KMS-11 (cell line): ENCODE results near the gene VWA3A.

Experiments used
- H2AFZ ChIP-seq: fragments of 200-600 bp; sonication (generic); 2 replicates; pipeline ENCODE4 v1.6.1; 2016; ENCODE audit warnings: antibody characterized with exemption, mixed run types, low read depth
- H3K27ac ChIP-seq: fragments of 200-600 bp; sonication (generic); 2 replicates; pipeline ENCODE4 v1.6.1; 2016; ENCODE audit warnings: mild to moderate bottlenecking, mixed run types
- H3K27me3 ChIP-seq: fragments of 200-600 bp; sonication (generic); 2 replicates; pipeline ENCODE4 v1.6.1; 2017; ENCODE audit warnings: mild to moderate bottlenecking, low read depth, mixed run types, moderate library complexity; ENCODE audit not compliant: insufficient read depth
- H3K36me3 ChIP-seq: fragments of 200-600 bp; sonication (generic); 2 replicates; pipeline ENCODE4 v1.6.1; 2017; ENCODE audit warnings: mild to moderate bottlenecking, mixed run types; ENCODE audit not compliant: insufficient read depth
- H3K4me1 ChIP-seq: fragments of 200-600 bp; sonication (generic); 2 replicates; pipeline ENCODE4 v1.6.1; 2016; ENCODE audit warnings: mild to moderate bottlenecking, low read depth, mixed run types; ENCODE audit not compliant: poor library complexity, severe bottlenecking
- H3K4me2 ChIP-seq: fragments of 200-600 bp; sonication (generic); 2 replicates; pipeline ENCODE4 v1.7.0; 2016; ENCODE audit warnings: mild to moderate bottlenecking, mixed run types
- H3K4me3 ChIP-seq: fragments of 200-600 bp; sonication (generic); IDR thresholded peaks from 2 replicates; pipeline ENCODE4 v1.6.1; 2017; ENCODE audit warnings: low read depth, low read length, mixed read lengths; ENCODE audit not compliant: insufficient read depth
- H3K79me2 ChIP-seq: fragments of 200-600 bp; sonication (generic); 2 replicates; pipeline ENCODE4 v1.6.1; 2016; ENCODE audit warnings: low read depth, mixed run types; ENCODE audit not compliant: insufficient read depth
- H3K9ac ChIP-seq: fragments of 200-600 bp; sonication (generic); 2 replicates; pipeline ENCODE4 v1.6.1; 2016; ENCODE audit warnings: mild to moderate bottlenecking, mixed run types
- H4K20me1 ChIP-seq: fragments of 200-600 bp; sonication (generic); 2 replicates; pipeline ENCODE4 v1.6.1; 2016; ENCODE audit warnings: mild to moderate bottlenecking, mixed run types; ENCODE audit not compliant: insufficient read depth
- TF ChIP-seq, protein P1 (sequence below): fragments of 200-600 bp; sonication (generic); conservative IDR thresholded peaks from 2 replicates; pipeline ENCODE4 v1.6.1; 2017; ENCODE audit warnings: low read depth, mild to moderate bottlenecking, antibody characterized with exemption, low read length, moderate library complexity, mixed read lengths

The VWA3A gene

DNA sequence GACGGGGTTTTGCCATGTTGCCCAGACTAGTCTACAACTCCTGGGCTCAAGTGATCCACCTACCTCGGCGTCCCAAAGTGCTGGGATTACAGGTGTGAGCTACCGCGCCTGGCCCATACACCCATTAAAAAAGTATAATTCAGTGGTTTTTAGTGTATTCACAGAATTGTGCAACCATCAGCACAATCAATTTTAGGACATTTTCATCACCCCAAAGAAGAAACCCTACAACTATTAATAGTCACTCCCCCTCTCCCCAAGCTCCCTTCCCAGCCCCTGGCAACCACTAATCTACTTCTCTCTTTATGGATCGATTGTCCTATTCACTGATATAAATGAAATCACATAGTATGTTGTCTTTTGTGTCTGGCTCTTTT is 109.9 kb downstream of the VWA3A start:
- Histone ChIP-seq H3K27ac (no peak overlapping the region), H3K9ac (no peak overlapping the region), H3K79me2 (peaks cover 8% of the 10 kb centered on the region; the same call in 1 of the 2 replicates), H3K27me3 (no peaks in the 10 kb centered on the region), H2AFZ (no peak overlapping the region), H3K36me3 (no peaks in the 10 kb centered on the region), H3K4me1 (peaks cover 77% of the 10 kb centered on the region), H3K4me3 (no peak overlapping the region), H3K4me2 (no peak overlapping the region), H4K20me1 (no peaks in the 10 kb centered on the region)
- TF ChIP-seq, protein P1, sequence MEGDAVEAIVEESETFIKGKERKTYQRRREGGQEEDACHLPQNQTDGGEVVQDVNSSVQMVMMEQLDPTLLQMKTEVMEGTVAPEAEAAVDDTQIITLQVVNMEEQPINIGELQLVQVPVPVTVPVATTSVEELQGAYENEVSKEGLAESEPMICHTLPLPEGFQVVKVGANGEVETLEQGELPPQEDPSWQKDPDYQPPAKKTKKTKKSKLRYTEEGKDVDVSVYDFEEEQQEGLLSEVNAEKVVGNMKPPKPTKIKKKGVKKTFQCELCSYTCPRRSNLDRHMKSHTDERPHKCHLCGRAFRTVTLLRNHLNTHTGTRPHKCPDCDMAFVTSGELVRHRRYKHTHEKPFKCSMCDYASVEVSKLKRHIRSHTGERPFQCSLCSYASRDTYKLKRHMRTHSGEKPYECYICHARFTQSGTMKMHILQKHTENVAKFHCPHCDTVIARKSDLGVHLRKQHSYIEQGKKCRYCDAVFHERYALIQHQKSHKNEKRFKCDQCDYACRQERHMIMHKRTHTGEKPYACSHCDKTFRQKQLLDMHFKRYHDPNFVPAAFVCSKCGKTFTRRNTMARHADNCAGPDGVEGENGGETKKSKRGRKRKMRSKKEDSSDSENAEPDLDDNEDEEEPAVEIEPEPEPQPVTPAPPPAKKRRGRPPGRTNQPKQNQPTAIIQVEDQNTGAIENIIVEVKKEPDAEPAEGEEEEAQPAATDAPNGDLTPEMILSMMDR, result no peak

DNA sequence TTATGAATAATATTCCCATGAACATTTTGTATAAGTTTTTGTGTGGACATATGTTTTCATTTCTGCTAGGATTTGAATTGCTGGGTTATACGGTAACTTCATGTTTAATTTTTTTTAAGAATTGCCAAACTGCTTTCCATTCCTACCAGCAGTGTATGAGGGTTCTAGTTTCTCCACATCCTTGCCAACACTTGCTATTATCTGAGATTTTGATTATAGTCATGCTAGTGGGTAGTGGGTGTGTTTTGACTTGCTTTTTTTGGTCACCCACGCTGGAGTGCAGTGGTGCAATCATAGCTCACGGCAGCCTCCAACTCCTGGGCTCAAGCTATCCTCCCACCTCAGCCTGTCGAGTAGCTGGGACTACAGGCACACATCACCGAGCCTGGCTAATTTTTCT is 110.8 kb downstream of the VWA3A start:
- H3K4me3 ChIP-seq, result no peak overlapping the region
- H3K9ac ChIP-seq, result no peak overlapping the region
- H3K79me2 ChIP-seq, result peaks cover 16% of the 10 kb centered on the region
- H3K36me3 ChIP-seq, result no peaks in the 10 kb centered on the region
- H3K4me1 ChIP-seq, result peaks cover 77% of the 10 kb centered on the region
- no peak overlapping the region for H2AFZ ChIP-seq
- no peak overlapping the region for H3K4me2 ChIP-seq
- H4K20me1 ChIP-seq, result no peaks in the 10 kb centered on the region
- TF ChIP-seq, protein P1, result no peak
- no peak overlapping the region for H3K27ac ChIP-seq
- H3K27me3 ChIP-seq, result no peaks in the 10 kb centered on the region

DNA sequence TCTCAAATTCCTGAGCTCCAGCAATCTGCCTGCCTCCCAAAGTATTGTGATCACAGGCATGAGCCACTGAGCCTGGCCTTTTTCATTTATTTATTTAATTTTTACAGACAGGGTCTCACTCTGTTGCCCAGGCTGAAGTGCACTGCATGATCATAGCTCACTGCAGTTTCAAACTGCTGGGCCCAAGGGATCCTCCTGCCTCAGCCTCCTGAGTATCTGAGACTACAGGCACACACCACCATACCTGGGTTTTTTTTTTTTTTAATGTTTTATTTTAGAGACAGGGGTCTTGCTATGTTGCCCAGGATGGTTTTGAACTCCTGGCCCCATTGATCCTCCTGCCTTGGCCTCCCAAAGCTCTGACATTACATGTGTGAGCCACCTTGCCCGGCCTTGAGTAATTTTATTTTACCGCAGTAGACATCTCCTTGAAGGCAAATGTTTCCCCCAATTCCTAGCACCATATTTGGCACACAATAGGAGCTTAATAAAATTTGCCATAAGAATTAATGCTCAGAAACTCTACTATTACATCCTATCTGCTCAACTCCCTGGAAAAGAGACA is 111.8 kb downstream of the VWA3A start:
- Histone ChIP-seq H3K4me2 (no peak overlapping the region), H3K4me3 (no peak overlapping the region), H2AFZ (no peak overlapping the region), H3K4me1 (peaks cover 71% of the 10 kb centered on the region), H4K20me1 (no peaks in the 10 kb centered on the region), H3K27ac (no peak overlapping the region), H3K27me3 (no peaks in the 10 kb centered on the region), H3K79me2 (peaks cover 27% of the 10 kb centered on the region), H3K9ac (no peak overlapping the region), H3K36me3 (no peaks in the 10 kb centered on the region)
- TF ChIP-seq, protein P1, result no peak

DNA sequence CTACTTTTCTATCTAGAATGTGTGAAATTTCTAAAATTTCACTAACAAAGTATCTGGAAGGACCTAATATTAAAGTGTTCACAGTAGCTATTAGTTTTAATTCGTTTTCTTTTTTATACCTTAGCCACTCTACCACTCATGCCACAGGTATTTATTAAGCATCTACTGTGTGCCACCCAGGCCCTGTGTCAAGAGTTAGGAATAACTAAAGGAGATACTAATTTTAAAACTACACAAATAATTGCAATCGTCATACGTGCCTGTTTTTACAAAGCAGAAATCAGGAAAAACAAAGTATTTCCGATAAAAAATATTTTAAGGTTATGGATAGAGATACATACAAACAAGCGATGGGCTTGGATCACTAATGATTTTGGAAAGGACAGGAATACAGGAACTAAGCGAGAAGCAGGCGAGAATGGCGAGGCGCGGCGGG is 113.3 kb downstream of the VWA3A start:
- TF ChIP-seq, protein P1, result no peak
- H3K27ac ChIP-seq, result peak overlapping the region; percentile 42

More for the DNA sequence above, 113.3 kb downstream of the VWA3A start:
- Histone ChIP-seq H3K79me2 (peaks cover 41% of the 10 kb centered on the region), H3K4me1 (peaks cover 63% of the 10 kb centered on the region), H3K9ac (peak overlapping the region; percentile 78; the same call in 1 of the 2 replicates), H4K20me1 (no peaks in the 10 kb centered on the region), H2AFZ (peak overlapping the region; percentile 76), H3K4me2 (peak overlapping the region; percentile 72), H3K27me3 (no peaks in the 10 kb centered on the region), H3K4me3 (no peak overlapping the region), H3K36me3 (no peaks in the 10 kb centered on the region)
